GM10248 (cell line): ENCODE data around the gene SERHL2.
"Not testable (repeated sequence)": the region's sequence is repeated elsewhere in the genome, so short reads cannot be mapped to it uniquely, and the experiment has no call there.

ENCODE experiments used
- CTCF ChIA-PET: fragments of 300-600 bp; sonication (Branson Sonifier 250); formaldehyde crosslinking; extraction: SDS; loops from one replicate; lab custom pipeline; 2021; ENCODE audit warnings: antibody characterized with exemption; lab: Yijun Ruan, JAX
- POLR2A ChIA-PET: fragments of 350-650 bp; sonication (Branson Sonifier 250); formaldehyde crosslinking; extraction: SDS; loops from one replicate; lab custom pipeline; 2020; ENCODE audit warnings: antibody characterized with exemption; lab: Yijun Ruan, JAX
- DNase-seq: peaks from one replicate; pipeline ENCODE4 v3.0.0; 2012; ENCODE audit errors: extremely low spot score
- CTCF ChIP-seq: IDR thresholded peaks from 2 replicates; pipeline ENCODE4 v1.5.1; 2012; ENCODE audit warnings: mild to moderate bottlenecking, low read depth; ENCODE audit errors: extremely low read depth, missing control alignments, control extremely low read depth

Gene SERHL2

DNA sequence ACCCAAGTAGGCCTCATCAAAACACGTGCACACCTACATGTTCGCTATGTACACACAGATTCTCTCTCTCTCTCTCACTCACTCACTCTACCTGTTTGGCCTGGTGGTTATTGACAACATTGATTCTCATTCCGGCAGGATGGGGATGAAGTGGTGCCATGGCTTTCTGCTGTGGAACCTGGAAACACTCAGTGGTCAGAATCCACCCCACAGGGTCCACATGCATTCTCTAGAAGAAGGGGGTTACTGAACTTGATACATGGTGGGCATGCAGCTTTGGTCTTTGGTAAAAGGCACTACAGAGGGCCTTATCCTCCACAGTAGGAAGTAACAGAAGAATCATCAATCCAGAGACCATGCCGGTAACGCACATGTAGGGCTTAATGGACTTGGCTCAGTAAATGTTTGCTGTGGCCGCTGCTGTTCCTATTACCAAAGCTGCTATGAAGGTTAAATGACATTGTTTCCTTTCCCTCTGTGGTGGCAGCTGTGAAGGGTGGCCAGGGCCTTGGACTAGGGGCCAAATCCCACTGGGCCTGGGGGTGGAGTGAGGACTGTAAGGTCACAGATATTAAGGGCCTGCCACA, 48.2 kb downstream of the SERHL2 start:
- ChIA-PET POLR2A (interaction anchor here (1.7 kb wide), 1 partner anchor 14 kb away, joined by 3 read pairs; no protein-coding TSS in a partner anchor), CTCF (interaction anchor here (1.8 kb wide), 1 partner anchor 11 kb away, joined by 6 read pairs; no protein-coding TSS in a partner anchor)
- TF ChIP-seq CTCF: no peak
- DNase-seq: no peak

DNA sequence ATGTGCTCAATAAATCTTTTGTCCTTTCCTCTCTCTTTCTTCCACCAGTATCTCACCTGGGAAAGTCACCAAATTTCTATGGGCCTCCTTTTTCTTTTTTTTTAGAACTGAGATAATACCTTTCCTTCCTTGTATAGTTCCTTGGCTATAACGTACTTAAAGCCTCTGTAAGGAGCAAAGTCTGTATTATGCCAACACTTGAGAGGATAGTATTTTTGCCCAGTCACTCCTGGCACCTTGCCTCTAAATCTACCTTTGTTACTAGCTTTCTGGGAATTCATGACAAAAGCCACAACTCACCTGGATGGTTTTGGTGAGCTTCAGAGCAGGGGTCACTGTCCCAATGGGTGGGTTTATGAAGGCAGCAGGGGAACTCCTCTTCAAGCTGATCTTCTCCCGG, 48.7 kb downstream of the SERHL2 start:
- CTCF ChIA-PET: no interaction called here
- DNase-seq: no peak
- POLR2A ChIA-PET: interaction anchor here (1.7 kb wide), 1 partner anchor 13 kb away, joined by 3 read pairs; no protein-coding TSS in a partner anchor
- TF ChIP-seq CTCF: no peak

- no peak for DNase-seq
- ChIA-PET CTCF (no interaction called here), POLR2A (no interaction called here)
- TF ChIP-seq CTCF: no peak
Measured at GRCh38 chr22:42603427-42603826, 49.7 kb downstream of the SERHL2 start.

DNA sequence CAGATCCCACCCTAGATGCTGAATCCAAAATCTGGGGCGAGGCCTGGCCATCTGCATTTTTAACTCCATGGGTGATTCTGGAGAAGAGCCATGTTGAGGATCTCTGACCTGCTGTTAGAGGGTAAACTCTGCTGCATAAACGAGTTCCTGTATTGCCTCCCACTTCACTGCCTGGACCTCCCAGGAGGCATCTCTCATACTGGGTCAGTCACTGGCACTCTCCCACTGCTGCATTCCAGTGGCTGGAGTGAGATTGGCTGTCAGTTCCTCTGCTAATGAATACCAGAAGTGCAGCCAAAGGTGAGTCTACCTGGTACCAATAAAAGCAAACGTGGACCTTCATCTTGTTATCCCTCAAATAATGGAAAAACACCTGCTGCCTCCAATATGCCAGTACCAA, 50.6 kb downstream of the SERHL2 start:
- CTCF ChIA-PET: no interaction called here
- POLR2A ChIA-PET: interaction anchor here (0.6 to 1.2 kb wide), 2 partner anchors 11 to 1381 kb away, joined by 3 read pairs; no protein-coding TSS in a partner anchor
- TF ChIP-seq CTCF: no peak
- DNase-seq: no peak

- CTCF ChIA-PET: interaction anchor here (1.2 kb wide), 1 partner anchor 25 kb away, joined by 3 read pairs; no protein-coding TSS in a partner anchor
- DNase-seq, POLR2A ChIA-PET: not testable (repeated sequence)
Measured at GRCh38 chr22:42607641-42608040, 53.9 kb downstream of the SERHL2 start.

GRCh38 chr22:42608136-42608822, 54.5 kb downstream of the SERHL2 start:
- ChIA-PET POLR2A (interaction anchor here (0.5 kb wide), 1 partner anchor 36 kb away, joined by 3 read pairs; no protein-coding TSS in a partner anchor), CTCF (interaction anchor here (2.0 kb wide), 1 partner anchor 13 kb away, joined by 7 read pairs; no protein-coding TSS in a partner anchor)
- no peak for TF ChIP-seq CTCF
- DNase-seq: no peak

DNA sequence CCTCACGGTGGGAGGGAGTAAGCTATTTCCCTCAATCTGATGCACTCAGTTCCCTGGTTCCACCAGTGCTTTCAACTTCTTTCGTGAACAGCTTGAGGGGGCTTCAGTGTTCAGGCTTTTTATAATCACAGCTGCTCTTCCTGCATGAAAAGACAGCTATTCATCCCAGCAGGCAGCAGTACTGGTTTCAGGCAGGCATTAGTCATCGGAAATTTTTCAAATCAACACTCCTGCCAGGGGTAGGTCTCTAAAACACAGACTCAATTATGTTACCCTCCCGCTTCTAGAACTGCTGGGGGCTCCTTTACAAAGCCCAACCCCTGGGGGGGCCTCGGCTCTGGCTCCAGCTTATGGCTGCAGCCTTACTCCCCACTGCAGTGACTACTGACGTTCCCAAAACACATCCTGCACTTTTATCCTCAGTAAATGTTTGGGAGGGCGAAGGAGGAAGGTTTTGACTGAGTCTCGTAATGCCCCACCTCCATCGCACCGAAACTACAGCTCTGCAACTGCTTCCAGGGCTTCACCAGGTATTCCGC, 55.1 kb downstream of the SERHL2 start:
- ChIA-PET POLR2A (no interaction called here), CTCF (interaction anchor here (2.0 kb wide), 1 partner anchor 12 kb away, joined by 7 read pairs; no protein-coding TSS in a partner anchor)
- no peak for DNase-seq
- TF ChIP-seq CTCF: no peak
